GM12875 (cell line): ENCODE results near the gene EPHX1.

Experiments used
- H3K4me3 ChIP-seq: one replicate; pipeline ENCODE4 v1.5.1; 2011; ENCODE audit warnings: low read depth, low read length, control low read depth
- TF ChIP-seq, protein P1 (sequence below): IDR thresholded peaks from 2 replicates; pipeline ENCODE4 v1.5.1; 2011; ENCODE audit warnings: low read depth, mild to moderate bottlenecking, control low read depth, inconsistent platforms, low read length, moderate library complexity, borderline replicate concordance; ENCODE audit not compliant: insufficient read depth

The EPHX1 gene

DNA sequence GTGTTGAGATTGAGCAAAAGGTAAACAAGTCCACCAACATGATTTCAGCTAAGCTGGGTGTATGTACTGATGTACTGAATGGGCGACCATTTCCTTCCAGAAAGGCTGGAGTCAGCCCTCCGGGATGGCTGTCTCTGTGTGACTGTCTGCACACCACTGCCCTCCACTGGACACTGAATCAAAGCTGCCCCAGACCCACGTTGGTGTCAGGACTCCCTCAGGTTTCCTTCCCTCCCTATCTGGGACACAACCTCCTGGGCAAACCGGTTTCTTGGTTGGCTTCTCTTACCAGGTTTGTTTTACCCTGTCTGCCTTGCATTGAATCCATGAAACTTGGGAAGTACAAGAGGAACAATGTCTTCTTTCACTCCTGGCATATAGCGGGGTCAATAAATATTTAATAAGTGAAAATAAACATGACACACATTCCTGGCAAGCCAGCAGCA is 37.6 kb upstream of the EPHX1 start:
- H3K4me3 ChIP-seq = no peak overlapping the region
- TF ChIP-seq, protein P1, sequence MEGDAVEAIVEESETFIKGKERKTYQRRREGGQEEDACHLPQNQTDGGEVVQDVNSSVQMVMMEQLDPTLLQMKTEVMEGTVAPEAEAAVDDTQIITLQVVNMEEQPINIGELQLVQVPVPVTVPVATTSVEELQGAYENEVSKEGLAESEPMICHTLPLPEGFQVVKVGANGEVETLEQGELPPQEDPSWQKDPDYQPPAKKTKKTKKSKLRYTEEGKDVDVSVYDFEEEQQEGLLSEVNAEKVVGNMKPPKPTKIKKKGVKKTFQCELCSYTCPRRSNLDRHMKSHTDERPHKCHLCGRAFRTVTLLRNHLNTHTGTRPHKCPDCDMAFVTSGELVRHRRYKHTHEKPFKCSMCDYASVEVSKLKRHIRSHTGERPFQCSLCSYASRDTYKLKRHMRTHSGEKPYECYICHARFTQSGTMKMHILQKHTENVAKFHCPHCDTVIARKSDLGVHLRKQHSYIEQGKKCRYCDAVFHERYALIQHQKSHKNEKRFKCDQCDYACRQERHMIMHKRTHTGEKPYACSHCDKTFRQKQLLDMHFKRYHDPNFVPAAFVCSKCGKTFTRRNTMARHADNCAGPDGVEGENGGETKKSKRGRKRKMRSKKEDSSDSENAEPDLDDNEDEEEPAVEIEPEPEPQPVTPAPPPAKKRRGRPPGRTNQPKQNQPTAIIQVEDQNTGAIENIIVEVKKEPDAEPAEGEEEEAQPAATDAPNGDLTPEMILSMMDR = peak; percentile 68

DNA sequence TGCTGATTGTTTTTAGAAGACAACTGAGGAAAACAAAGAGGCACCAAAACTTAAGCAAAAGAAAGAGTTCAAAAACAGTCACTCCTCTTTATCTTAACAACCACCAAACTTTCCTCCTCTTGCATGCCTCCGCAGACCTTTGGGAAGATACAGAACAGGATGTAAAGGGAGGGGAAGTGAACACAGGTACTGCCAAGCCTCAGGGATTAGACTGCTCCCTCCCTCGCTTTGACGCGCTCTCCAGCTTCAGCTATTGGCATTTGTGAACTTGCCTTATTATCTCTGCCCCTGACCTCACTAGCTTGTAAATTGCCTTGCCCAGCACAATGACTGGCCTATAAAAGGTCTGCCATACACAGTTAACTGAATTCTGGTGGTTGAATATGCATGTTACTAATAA is 37.1 kb upstream of the EPHX1 start:
- no peak overlapping the region for H3K4me3 ChIP-seq
- TF ChIP-seq, protein P1 = no peak

DNA sequence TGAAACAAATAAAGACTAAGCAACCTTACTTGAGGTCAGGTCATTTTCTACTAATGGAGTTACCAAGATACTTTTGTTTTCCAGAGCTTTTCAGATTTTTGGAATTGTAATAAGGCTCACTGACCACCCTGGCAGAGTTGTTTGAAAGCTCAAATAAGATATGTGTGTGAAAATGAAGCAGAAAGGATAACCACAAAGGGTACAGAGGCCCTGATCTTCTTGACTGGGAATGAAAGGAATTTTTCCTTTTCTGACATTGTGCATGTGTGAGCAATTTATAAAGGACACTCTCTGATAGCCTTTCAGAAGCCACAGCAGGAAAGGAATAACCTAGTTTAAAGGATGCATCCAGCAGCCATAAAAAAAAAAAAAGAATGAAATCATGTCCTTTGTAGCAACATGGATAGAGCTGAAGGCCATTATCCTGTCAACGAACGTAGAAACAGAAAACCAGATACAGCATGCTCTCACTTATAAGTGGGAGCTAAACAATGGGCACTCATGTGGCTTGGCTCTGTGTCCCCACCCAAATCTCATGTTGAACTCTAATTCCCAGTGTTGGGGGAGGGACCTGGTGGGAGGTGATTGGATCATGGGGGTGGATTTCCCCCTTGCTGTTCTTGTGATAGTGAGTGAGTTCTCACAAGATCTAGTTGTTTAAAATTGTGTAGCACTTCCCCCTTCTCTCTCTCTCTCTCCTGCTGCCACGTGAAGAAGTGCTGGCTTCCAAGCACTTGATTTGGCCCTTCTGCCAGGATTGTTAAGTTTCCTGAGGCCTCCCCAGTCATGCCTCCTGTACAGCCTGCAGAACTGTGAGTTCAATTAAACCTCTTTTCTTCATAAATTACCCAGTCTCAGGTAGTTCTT is 35.4 kb upstream of the EPHX1 start:
- H3K4me3 ChIP-seq = no peak overlapping the region
- TF ChIP-seq, protein P1 = no peak

DNA sequence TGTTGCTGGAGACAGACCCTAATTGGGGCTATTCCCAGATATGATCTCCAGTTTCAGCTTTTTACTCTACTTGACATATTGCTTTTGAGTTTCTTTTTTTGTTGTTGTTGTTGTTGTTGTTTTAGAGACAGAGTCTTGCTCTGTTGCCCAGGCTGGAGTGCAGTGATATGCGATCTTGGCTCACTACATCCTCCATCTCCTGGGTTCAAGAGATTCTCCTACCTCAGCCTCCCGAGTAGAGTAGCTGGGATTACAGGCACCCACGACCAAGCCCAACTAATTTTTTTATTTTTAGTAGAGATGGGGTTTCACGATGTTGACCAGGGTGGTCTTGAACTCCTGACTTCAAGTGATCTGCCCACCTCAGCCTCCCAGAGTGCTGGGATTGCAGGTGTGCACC is 33.6 kb upstream of the EPHX1 start:
- no peak overlapping the region for H3K4me3 ChIP-seq
- TF ChIP-seq, protein P1 = no peak

DNA sequence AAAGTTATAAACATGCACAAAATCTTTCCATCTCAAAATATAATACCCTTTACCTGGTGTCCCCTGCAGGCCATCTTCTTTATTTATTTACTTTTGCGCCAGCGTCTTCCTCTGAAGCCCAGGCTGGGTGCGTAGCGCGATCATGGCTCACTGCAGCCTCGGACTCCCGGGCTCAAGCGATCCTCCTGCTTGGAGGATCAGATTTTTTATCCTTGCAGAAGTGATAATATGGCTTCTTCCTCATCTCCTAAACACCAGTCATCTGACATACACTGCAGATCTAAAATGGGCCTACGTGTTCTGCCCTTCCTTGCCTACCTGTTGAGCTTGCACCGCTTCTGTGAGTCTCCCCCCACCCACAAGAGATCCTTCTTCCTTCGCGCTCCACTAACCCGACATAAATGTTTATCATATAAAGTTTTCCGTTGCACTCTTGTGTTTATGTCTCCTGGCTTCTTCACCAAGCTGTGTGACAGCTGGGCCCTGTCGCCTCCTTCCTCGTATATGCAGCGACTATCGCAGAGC is 32.8 kb upstream of the EPHX1 start:
- TF ChIP-seq, protein P1 = no peak
- peak overlapping the region; percentile 50 for H3K4me3 ChIP-seq

DNA sequence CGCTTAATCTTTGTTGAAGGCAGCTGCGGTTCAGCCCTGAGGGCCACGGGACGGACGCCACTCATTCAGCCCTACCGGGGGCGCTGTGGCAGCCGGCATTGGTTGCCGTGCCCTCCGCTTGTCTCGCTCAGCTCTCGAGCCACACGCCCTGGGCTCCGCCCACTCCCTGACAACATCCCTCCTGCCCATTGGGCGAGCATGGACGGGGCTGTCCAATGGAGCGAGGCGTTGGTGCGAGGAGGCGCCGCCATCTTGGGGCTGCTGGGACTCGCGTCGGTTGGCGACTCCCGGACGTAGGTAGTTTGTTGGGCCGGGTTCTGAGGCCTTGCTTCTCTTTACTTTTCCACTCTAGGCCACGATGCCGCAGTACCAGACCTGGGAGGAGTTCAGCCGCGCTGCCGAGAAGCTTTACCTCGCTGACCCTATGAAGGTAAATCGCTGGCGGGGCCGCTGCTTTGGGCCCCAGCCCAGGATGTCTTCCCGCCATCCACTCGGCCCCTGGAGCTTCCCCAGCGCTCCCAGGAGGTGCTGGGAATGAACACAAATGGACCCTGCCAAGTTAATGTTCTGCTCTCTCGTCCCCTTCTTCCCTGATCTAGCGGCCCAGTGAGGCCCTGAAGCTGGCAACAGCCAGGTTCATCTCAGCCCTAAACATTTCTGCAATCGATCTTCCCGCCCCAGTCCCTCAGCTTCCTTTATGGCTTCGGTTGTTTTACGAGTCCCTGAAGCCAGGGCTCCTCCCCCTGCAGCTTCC is 32.2 kb upstream of the EPHX1 start, which contains the start of gene SRP9:
Gene SRP9 (plus strand): TSS at position 244 of the 754 bp plus-strand sequence. CDS start 115 bp downstream, at position 359.
- TF ChIP-seq, protein P1 = peak; percentile 93
- peak within 1 kb of the TSS; percentile 98 for H3K4me3 ChIP-seq
